Measurements from ENCODE around the gene TEP1. TPM values are rescaled to one million over a fixed set of nuclear protein-coding genes. Genes with fewer than 3 reads are reported as not detected.
"Not testable (repeated sequence)": the region's sequence is repeated elsewhere in the genome, so short reads cannot be mapped to it uniquely, and the experiment has no call there.

The TEP1 gene
- total RNA-seq, 1 experiment from 2014 or later = 18.8 TPM

DNA sequence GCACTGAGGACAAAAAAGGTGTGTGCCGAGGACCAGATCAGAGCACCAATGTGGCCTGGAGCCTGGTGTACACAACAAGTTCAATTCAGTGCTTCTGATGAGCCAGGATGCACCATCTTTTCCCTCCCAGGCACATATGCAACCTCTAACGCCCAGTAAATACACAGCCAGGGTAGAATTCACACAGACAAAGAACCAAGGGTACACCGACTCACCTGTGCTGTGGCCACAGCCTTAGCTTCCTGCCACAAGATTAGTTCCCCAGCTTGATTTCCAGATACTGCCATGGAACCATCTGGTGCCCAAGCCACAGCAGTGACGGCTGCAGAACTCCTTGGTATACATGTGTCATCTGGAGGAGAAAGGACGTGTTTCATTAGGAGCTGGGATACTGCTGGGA lies 40.5 kb downstream of the TEP1 start:
- Mint-ChIP-seq H3K27me3 (ENCODE audit: insufficient read depth, unreplicated experiment) (no peaks in the 10 kb centered on the region), H3K9me3 (ENCODE audit: unreplicated experiment) (no peaks in the 10 kb centered on the region), H3K27ac (ENCODE audit: unreplicated experiment) (no peak overlapping the region), H3K36me3 (ENCODE audit: insufficient read depth, unreplicated experiment) (peaks cover 75% of the 10 kb centered on the region), H3K4me3 (ENCODE audit: unreplicated experiment) (no peak overlapping the region), H3K4me1 (ENCODE audit: low read depth, unreplicated experiment) (peaks cover 14% of the 10 kb centered on the region)
- POLR2A ChIA-PET = no interaction called here
- TF ChIP-seq, protein P1, sequence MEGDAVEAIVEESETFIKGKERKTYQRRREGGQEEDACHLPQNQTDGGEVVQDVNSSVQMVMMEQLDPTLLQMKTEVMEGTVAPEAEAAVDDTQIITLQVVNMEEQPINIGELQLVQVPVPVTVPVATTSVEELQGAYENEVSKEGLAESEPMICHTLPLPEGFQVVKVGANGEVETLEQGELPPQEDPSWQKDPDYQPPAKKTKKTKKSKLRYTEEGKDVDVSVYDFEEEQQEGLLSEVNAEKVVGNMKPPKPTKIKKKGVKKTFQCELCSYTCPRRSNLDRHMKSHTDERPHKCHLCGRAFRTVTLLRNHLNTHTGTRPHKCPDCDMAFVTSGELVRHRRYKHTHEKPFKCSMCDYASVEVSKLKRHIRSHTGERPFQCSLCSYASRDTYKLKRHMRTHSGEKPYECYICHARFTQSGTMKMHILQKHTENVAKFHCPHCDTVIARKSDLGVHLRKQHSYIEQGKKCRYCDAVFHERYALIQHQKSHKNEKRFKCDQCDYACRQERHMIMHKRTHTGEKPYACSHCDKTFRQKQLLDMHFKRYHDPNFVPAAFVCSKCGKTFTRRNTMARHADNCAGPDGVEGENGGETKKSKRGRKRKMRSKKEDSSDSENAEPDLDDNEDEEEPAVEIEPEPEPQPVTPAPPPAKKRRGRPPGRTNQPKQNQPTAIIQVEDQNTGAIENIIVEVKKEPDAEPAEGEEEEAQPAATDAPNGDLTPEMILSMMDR (IDR thresholded peaks at IDR 0.05; ENCODE audit: insufficient read depth in 1 of 2, low read depth in 1 of 2, low read length in 1 of 2, severe bottlenecking in 1 of 2, unreplicated experiment in 1 of 2) = no peak
- CTCF ChIA-PET = no interaction called here
- Histone ChIP-seq H3K36me3 (ENCODE audit: control insufficient read depth, insufficient read depth, low read length) (peaks cover 5% of the 10 kb centered on the region; the same call in 1 of the 2 replicates), H3K27me3 (replicated peaks; ENCODE audit: control insufficient read depth, insufficient read depth, low read length) (no peaks in the 10 kb centered on the region), H3K9me3 (no peaks in the 10 kb centered on the region), H3K4me1 (peaks cover 13% of the 10 kb centered on the region), H3K4me3 (ENCODE audit: low read depth, low read length) (no peak overlapping the region)
- no peak for DNase-seq
- no TSS peak for BruUV-seq (replicated peaks)
- intact Hi-C loops (cut with micrococcal nuclease; ENCODE audit: unreplicated experiment) = no loop called here

DNA sequence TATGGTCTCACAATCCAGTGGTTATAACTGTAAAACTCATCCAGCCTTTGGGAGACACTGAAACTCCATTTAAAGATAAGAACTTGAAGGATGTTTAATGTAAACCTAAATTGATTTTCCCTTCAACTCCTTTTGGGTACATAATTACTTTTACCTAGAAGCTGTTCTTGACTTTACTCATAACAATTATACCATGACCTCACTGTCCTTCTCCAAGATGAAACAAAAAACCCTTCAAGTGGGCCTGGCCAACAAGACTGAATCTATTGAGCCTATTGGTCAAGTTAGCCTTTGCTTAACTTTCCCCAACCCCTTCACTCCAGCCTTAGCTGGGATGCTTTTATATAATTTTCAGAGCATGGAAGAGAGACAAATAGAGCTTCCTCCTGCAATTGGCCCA lies 47.4 kb downstream of the TEP1 start:
- no peaks in the 10 kb centered on the region for H3K36me3 ChIP-seq (ENCODE audit: control insufficient read depth, insufficient read depth, low read length)
- H3K27me3 ChIP-seq (replicated peaks; ENCODE audit: control insufficient read depth, insufficient read depth, low read length) = no peaks in the 10 kb centered on the region
- BruUV-seq (replicated peaks) = TSS peak; percentile 37
- no peaks in the 10 kb centered on the region for H3K4me1 Mint-ChIP-seq (ENCODE audit: low read depth, unreplicated experiment)
- POLR2A ChIA-PET = no interaction called here
- H3K4me3 Mint-ChIP-seq (ENCODE audit: unreplicated experiment) = no peak overlapping the region
- H3K4me1 ChIP-seq = no peaks in the 10 kb centered on the region
- TF ChIP-seq, protein P1 (IDR thresholded peaks at IDR 0.05; ENCODE audit: insufficient read depth in 1 of 2, low read depth in 1 of 2, low read length in 1 of 2, severe bottlenecking in 1 of 2, unreplicated experiment in 1 of 2) = no peak
- H3K4me3 ChIP-seq (ENCODE audit: low read depth, low read length) = no peak overlapping the region
- no peaks in the 10 kb centered on the region for H3K9me3 ChIP-seq
- H3K36me3 Mint-ChIP-seq (ENCODE audit: insufficient read depth, unreplicated experiment) = peaks cover 43% of the 10 kb centered on the region
- intact Hi-C loops (cut with micrococcal nuclease; ENCODE audit: unreplicated experiment) = no loop called here
- H3K27ac Mint-ChIP-seq (ENCODE audit: unreplicated experiment) = no peak overlapping the region
- no peaks in the 10 kb centered on the region for H3K27me3 Mint-ChIP-seq (ENCODE audit: insufficient read depth, unreplicated experiment)
- CTCF ChIA-PET = no interaction called here
- no peak for DNase-seq
- no peaks in the 10 kb centered on the region for H3K9me3 Mint-ChIP-seq (ENCODE audit: unreplicated experiment)

GRCh38 chr14:20358474-20358873 lies 54.8 kb downstream of the TEP1 start:
- DNase-seq; CTCF ChIA-PET; H3K4me1 Mint-ChIP-seq (ENCODE audit: low read depth, unreplicated experiment); H3K27me3 Mint-ChIP-seq (ENCODE audit: insufficient read depth, unreplicated experiment); H3K9me3 Mint-ChIP-seq (ENCODE audit: unreplicated experiment); H3K27me3 ChIP-seq (replicated peaks; ENCODE audit: control insufficient read depth, insufficient read depth, low read length); BruUV-seq (replicated peaks); H3K9me3 ChIP-seq; H3K36me3 ChIP-seq (ENCODE audit: control insufficient read depth, insufficient read depth, low read length); H3K4me3 ChIP-seq (ENCODE audit: low read depth, low read length); POLR2A ChIA-PET; H3K4me3 Mint-ChIP-seq (ENCODE audit: unreplicated experiment); intact Hi-C loops (cut with micrococcal nuclease; ENCODE audit: unreplicated experiment); H3K27ac Mint-ChIP-seq (ENCODE audit: unreplicated experiment); H3K4me1 ChIP-seq: not testable (repeated sequence)
- peaks cover 53% of the 10 kb centered on the region for H3K36me3 Mint-ChIP-seq (ENCODE audit: insufficient read depth, unreplicated experiment)

DNA sequence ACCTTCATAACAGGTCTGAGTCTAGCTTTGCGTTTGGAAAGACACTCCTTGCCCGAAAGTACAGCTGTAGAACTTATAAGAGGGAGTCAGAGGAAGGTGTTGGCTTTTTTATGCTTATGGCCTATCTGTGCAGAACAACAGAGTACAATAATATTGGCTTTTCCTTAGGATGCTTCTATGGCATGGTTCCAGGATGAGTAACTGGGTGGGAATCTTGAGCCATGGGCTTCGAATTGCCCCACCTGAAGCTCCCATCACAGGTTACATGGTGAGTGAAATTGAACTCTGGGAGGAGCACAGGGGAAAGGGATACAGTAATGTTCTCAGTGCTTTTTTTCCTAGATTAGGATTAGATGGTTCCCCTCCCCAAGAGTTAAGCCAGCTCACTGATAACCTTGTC lies 56.9 kb downstream of the TEP1 start:
- no peaks in the 10 kb centered on the region for H3K4me1 Mint-ChIP-seq (ENCODE audit: low read depth, unreplicated experiment)
- H3K36me3 Mint-ChIP-seq (ENCODE audit: insufficient read depth, unreplicated experiment) = peaks cover 70% of the 10 kb centered on the region
- Histone ChIP-seq H3K36me3 (ENCODE audit: control insufficient read depth, insufficient read depth, low read length) (peaks cover 2% of the 10 kb centered on the region; the same call in 1 of the 2 replicates), H3K4me3 (ENCODE audit: low read depth, low read length) (no peak overlapping the region), H3K27me3 (replicated peaks; ENCODE audit: control insufficient read depth, insufficient read depth, low read length) (no peaks in the 10 kb centered on the region), H3K9me3 (no peaks in the 10 kb centered on the region), H3K4me1 (no peaks in the 10 kb centered on the region)
- no peak overlapping the region for H3K27ac Mint-ChIP-seq (ENCODE audit: unreplicated experiment)
- no TSS peak for BruUV-seq (replicated peaks)
- intact Hi-C loops (cut with micrococcal nuclease; ENCODE audit: unreplicated experiment) = no loop called here
- no peaks in the 10 kb centered on the region for H3K27me3 Mint-ChIP-seq (ENCODE audit: insufficient read depth, unreplicated experiment)
- no peaks in the 10 kb centered on the region for H3K9me3 Mint-ChIP-seq (ENCODE audit: unreplicated experiment)
- DNase-seq = no peak
- ChIA-PET POLR2A (no interaction called here), CTCF (no interaction called here)
- no peak overlapping the region for H3K4me3 Mint-ChIP-seq (ENCODE audit: unreplicated experiment)
- TF ChIP-seq, protein P1 (IDR thresholded peaks at IDR 0.05; ENCODE audit: insufficient read depth in 1 of 2, low read depth in 1 of 2, low read length in 1 of 2, severe bottlenecking in 1 of 2, unreplicated experiment in 1 of 2) = no peak
